Central memory CD8-positive, alpha-beta T cell (primary cell): ENCODE data around the gene CDK11B.
A peak's percentile ranks its signal among the peaks of the same experiment; 100 is the strongest.
"Not testable (repeated sequence)": the region's sequence is repeated elsewhere in the genome, so short reads cannot be mapped to it uniquely, and the experiment has no call there.

ENCODE experiments used
- ATAC-seq: fragments of 150-1000 bp; cut with Tn5 transposase; replicated peaks from 2 replicates; pipeline ENCODE4 v1.10.0; 2022; ENCODE audit warnings: mild to moderate bottlenecking, moderate FRiP score, moderate number of reproducible peaks; ENCODE audit not compliant: poor library complexity, severe bottlenecking; ENCODE audit errors: extremely low read depth
- DNase-seq, 2 donors: peaks; one replicate each; pipeline ENCODE4 v3.0.0; 2021; ENCODE audit warnings: low spot score in 2 of 2
- H3K27ac Mint-ChIP-seq: one replicate; pipeline ENCODE4 v1.8.0; 2022; ENCODE audit warnings: low read depth, mild to moderate bottlenecking, moderate library complexity, mixed read lengths
- H3K27me3 Mint-ChIP-seq: one replicate; pipeline ENCODE4 v1.8.0; 2022; ENCODE audit warnings: mixed read lengths
- H3K36me3 Mint-ChIP-seq: one replicate; pipeline ENCODE4 v1.8.0; 2022; ENCODE audit warnings: mild to moderate bottlenecking, moderate library complexity, mixed read lengths; ENCODE audit not compliant: insufficient read depth
- H3K4me1 Mint-ChIP-seq: one replicate; pipeline ENCODE4 v1.8.0; 2022; ENCODE audit warnings: mixed read lengths
- H3K4me3 Mint-ChIP-seq: one replicate; pipeline ENCODE4 v1.8.0; 2022; ENCODE audit warnings: mild to moderate bottlenecking, moderate library complexity, mixed read lengths
- H3K9me3 Mint-ChIP-seq: one replicate; pipeline ENCODE4 v1.8.0; 2022; ENCODE audit warnings: mixed read lengths

Gene CDK11B

GRCh38 chr1:1658583-1659549, at the start of gene CDK11B:
Gene CDK11B (minus strand): TSS chr1:1659004. CDS start chr1:1657485, 1,519 bp downstream.
- not testable (repeated sequence) for H3K9me3 Mint-ChIP-seq, H3K4me1 Mint-ChIP-seq, H3K27me3 Mint-ChIP-seq
- ATAC-seq = peak; percentile 98
- Mint-ChIP-seq H3K36me3 (peaks cover 33% of the 10 kb centered on the region), H3K27ac (peak within 1 kb of the TSS; percentile 97), H3K4me3 (peak within 1 kb of the TSS; percentile 94)
- DNase-seq = peak; percentile 88 to 96

GRCh38 chr1:1707897-1708296, 49.1 kb upstream of the CDK11B start:
- H3K4me3 Mint-ChIP-seq, H3K9me3 Mint-ChIP-seq: not testable (repeated sequence)

DNA sequence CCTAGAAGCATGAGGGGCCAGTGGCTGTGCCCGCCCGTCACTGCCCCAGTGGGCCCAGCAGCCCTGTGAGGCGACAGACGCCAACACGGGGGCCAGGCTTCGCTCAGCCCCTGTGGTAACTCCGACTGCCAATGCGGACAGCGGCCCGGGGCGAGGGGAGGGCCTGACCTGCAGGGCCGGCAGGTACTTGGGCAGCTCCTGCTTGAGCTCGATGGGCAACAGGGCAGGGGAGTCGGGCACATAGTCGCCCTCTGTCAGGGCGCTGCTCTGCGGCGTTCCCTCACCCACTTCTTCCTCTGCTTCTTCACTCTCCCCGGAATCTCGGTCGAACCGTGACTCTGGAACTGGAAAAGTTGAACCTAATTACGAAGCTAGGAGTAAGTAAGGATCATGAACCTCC, 48.4 kb upstream of the CDK11B start:
- H3K4me3 Mint-ChIP-seq, H3K27me3 Mint-ChIP-seq, H3K9me3 Mint-ChIP-seq, ATAC-seq, DNase-seq, H3K4me1 Mint-ChIP-seq, H3K27ac Mint-ChIP-seq, H3K36me3 Mint-ChIP-seq: not testable (repeated sequence)

More at GRCh38 chr1:1707897-1708296, 49.1 kb upstream of the CDK11B start:
- not testable (repeated sequence) for H3K36me3 Mint-ChIP-seq, ATAC-seq, DNase-seq, H3K27me3 Mint-ChIP-seq, H3K27ac Mint-ChIP-seq, H3K4me1 Mint-ChIP-seq

GRCh38 chr1:1705623-1706022, 46.8 kb upstream of the CDK11B start:
- not testable (repeated sequence) for DNase-seq

GRCh38 chr1:1704284-1704957, 45.6 kb upstream of the CDK11B start:
- not testable (repeated sequence) for H3K4me1 Mint-ChIP-seq, H3K9me3 Mint-ChIP-seq, H3K27ac Mint-ChIP-seq, H3K27me3 Mint-ChIP-seq, DNase-seq, ATAC-seq, H3K4me3 Mint-ChIP-seq, H3K36me3 Mint-ChIP-seq

More at GRCh38 chr1:1705623-1706022, 46.8 kb upstream of the CDK11B start:
- not testable (repeated sequence) for H3K36me3 Mint-ChIP-seq, H3K4me3 Mint-ChIP-seq, ATAC-seq, H3K27ac Mint-ChIP-seq, H3K4me1 Mint-ChIP-seq, H3K9me3 Mint-ChIP-seq, H3K27me3 Mint-ChIP-seq

DNA sequence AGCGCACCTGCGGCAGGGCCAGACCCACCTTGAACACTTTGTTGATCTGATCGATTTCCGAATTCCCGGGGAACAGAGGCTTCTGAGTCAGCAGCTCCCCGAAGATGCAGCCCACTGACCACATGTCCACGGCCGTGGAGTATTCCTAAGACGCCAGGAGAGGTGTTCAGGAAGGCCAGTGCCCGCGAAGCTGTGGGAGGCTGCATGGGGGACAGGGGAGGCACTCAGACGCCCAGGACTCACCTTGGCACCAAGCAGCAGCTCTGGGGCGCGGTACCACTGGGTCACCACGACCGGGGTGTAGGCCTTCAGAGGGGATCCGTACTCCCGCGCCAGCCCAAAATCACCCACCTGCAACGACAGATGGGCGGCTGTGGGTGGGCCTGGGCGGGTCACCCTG, 45.0 kb upstream of the CDK11B start:
- Mint-ChIP-seq H3K36me3 (peaks cover 5% of the 10 kb centered on the region), H3K9me3 (no peaks in the 10 kb centered on the region), H3K27ac (no peak overlapping the region), H3K4me3 (no peak overlapping the region), H3K27me3 (no peaks in the 10 kb centered on the region), H3K4me1 (no peaks in the 10 kb centered on the region)
- ATAC-seq (no peak), DNase-seq (no peak)

DNA sequence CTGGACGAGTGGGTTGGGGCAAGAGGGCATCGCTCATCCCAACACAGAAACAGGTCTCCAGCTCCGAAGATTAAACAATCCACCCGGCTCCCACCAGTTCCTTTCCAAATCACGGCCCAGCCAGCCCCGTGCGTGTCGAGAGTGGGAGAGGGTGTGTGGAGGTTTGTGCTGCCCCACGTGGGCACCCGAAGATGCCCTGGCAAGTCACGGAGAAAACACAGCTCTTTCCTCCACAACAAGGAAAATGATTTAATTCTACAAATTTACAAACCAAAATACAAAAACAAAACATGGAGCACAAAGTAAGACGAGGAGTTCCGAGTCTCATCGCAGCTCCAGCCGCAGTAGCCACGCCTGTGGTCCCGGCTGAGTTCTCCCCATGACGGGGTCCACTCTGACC, 43.7 kb upstream of the CDK11B start:
- ATAC-seq, H3K27me3 Mint-ChIP-seq, H3K4me1 Mint-ChIP-seq, H3K9me3 Mint-ChIP-seq, H3K27ac Mint-ChIP-seq, H3K36me3 Mint-ChIP-seq, H3K4me3 Mint-ChIP-seq, DNase-seq: not testable (repeated sequence)

DNA sequence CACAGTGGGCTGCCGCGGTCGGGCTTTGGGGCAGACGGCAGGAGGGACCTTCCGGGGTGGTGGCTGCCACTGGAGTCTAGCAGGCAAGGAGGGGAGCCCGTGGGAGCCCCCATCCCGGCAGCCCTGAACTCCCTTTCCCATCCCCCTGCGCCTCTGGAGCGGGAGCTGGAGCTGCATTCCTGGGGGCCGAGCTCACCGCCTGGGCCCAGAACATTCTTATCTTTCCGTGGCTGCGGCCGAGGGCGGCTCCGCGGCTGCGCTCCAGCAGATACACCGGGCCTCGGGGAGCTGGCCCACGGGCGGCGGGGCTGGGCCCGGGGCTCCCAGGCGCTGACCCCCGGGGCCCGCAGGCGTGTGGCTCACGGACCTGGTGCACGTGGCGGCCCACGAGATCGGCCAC, 41.8 kb upstream of the CDK11B start:
- H3K27ac Mint-ChIP-seq, H3K27me3 Mint-ChIP-seq, ATAC-seq, H3K9me3 Mint-ChIP-seq, H3K36me3 Mint-ChIP-seq, H3K4me1 Mint-ChIP-seq, DNase-seq, H3K4me3 Mint-ChIP-seq: not testable (repeated sequence)

- ATAC-seq = peak; percentile 25
- not testable (repeated sequence) for H3K4me1 Mint-ChIP-seq, H3K9me3 Mint-ChIP-seq, H3K27me3 Mint-ChIP-seq, DNase-seq, H3K36me3 Mint-ChIP-seq, H3K27ac Mint-ChIP-seq, H3K4me3 Mint-ChIP-seq
Measured at GRCh38 chr1:1700067-1700466, 41.3 kb upstream of the CDK11B start.

GRCh38 chr1:1699061-1699460, 40.3 kb upstream of the CDK11B start:
- not testable (repeated sequence) for H3K27ac Mint-ChIP-seq, H3K9me3 Mint-ChIP-seq, H3K4me3 Mint-ChIP-seq, ATAC-seq, H3K36me3 Mint-ChIP-seq, H3K4me1 Mint-ChIP-seq, DNase-seq, H3K27me3 Mint-ChIP-seq

GRCh38 chr1:1697358-1698183, 38.8 kb upstream of the CDK11B start:
- not testable (repeated sequence) for H3K27me3 Mint-ChIP-seq, H3K4me3 Mint-ChIP-seq, H3K9me3 Mint-ChIP-seq, DNase-seq, H3K4me1 Mint-ChIP-seq, H3K27ac Mint-ChIP-seq, H3K36me3 Mint-ChIP-seq, ATAC-seq
